PFSK-1 (cell line): ENCODE results near the gene CNIH3.

Experiments used
- POLR2AphosphoS5 ChIP-seq: IDR thresholded peaks from 2 replicates; pipeline ENCODE4 v1.6.1; 2012; ENCODE audit warnings: low read depth, mild to moderate bottlenecking, control low read depth, low read length, moderate library complexity
- SIN3A ChIP-seq: IDR thresholded peaks from 2 replicates; pipeline ENCODE4 v1.6.1; 2012; ENCODE audit warnings: mild to moderate bottlenecking, low read length, moderate library complexity, borderline replicate concordance; ENCODE audit not compliant: insufficient read depth
- TAF1 ChIP-seq: IDR thresholded peaks from 2 replicates; pipeline ENCODE4 v1.6.1; 2012; ENCODE audit warnings: low read length, control low read depth, borderline replicate concordance; ENCODE audit not compliant: insufficient read depth
- TF ChIP-seq, protein P1 (sequence below), 2 experiments: IDR thresholded peaks; 2 replicates each; pipeline versions ENCODE4 v1.6.1 to v1.8.0; 2011 to 2012; ENCODE audit warnings: low read depth in 2 of 2, low read length in 2 of 2, control low read depth in 1 of 2, inconsistent platforms in 1 of 2, mild to moderate bottlenecking in 1 of 2, moderate library complexity in 1 of 2; ENCODE audit not compliant: insufficient read depth in 1 of 2

DNA sequence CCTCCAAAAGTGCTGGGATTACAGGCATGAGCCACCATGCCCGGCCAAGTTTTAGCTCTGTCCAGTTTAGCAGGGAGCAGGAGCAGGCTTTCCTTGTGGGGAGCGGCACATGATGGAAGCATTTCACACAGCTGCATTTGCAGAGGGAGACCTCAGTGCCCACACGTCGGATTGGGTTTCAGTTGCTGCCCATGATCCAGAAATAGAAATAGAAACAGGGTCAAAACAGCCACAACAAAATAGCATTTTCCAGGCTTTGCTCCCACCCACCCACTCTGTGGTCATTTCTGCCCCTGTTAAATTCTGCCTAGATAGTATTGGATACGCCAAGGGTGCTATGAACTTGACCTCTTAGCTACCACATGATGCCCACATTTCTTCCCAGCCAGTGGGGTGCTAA, 128.4 kb downstream of the CNIH3 start:
- TF ChIP-seq POLR2AphosphoS5 = no peak
- no peak for TF ChIP-seq SIN3A
- TF ChIP-seq, protein P1, sequence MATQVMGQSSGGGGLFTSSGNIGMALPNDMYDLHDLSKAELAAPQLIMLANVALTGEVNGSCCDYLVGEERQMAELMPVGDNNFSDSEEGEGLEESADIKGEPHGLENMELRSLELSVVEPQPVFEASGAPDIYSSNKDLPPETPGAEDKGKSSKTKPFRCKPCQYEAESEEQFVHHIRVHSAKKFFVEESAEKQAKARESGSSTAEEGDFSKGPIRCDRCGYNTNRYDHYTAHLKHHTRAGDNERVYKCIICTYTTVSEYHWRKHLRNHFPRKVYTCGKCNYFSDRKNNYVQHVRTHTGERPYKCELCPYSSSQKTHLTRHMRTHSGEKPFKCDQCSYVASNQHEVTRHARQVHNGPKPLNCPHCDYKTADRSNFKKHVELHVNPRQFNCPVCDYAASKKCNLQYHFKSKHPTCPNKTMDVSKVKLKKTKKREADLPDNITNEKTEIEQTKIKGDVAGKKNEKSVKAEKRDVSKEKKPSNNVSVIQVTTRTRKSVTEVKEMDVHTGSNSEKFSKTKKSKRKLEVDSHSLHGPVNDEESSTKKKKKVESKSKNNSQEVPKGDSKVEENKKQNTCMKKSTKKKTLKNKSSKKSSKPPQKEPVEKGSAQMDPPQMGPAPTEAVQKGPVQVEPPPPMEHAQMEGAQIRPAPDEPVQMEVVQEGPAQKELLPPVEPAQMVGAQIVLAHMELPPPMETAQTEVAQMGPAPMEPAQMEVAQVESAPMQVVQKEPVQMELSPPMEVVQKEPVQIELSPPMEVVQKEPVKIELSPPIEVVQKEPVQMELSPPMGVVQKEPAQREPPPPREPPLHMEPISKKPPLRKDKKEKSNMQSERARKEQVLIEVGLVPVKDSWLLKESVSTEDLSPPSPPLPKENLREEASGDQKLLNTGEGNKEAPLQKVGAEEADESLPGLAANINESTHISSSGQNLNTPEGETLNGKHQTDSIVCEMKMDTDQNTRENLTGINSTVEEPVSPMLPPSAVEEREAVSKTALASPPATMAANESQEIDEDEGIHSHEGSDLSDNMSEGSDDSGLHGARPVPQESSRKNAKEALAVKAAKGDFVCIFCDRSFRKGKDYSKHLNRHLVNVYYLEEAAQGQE (IDR thresholded peaks at IDR 0.05; ENCODE audit: insufficient read depth in 1 of 2, low read depth in 2 of 2, low read length in 2 of 2) = no peak
- no peak for TF ChIP-seq TAF1
